ENCODE results near the gene SDR42E2.

GRCh38 chr16:22222006-22222405 lies 59.7 kb downstream of the SDR42E2 start:
- TF ChIP-seq, protein P1, sequence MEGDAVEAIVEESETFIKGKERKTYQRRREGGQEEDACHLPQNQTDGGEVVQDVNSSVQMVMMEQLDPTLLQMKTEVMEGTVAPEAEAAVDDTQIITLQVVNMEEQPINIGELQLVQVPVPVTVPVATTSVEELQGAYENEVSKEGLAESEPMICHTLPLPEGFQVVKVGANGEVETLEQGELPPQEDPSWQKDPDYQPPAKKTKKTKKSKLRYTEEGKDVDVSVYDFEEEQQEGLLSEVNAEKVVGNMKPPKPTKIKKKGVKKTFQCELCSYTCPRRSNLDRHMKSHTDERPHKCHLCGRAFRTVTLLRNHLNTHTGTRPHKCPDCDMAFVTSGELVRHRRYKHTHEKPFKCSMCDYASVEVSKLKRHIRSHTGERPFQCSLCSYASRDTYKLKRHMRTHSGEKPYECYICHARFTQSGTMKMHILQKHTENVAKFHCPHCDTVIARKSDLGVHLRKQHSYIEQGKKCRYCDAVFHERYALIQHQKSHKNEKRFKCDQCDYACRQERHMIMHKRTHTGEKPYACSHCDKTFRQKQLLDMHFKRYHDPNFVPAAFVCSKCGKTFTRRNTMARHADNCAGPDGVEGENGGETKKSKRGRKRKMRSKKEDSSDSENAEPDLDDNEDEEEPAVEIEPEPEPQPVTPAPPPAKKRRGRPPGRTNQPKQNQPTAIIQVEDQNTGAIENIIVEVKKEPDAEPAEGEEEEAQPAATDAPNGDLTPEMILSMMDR (IDR thresholded peaks at IDR 0.05): no peak
- TF ChIP-seq RAD21 (IDR thresholded peaks at IDR 0.05; ENCODE audit: low read length): no peak

Data from SK-N-SH (cell line).